GM18498 (cell line): ENCODE results near the gene LRRC3C.

ENCODE experiments used
- ATAC-seq: cut with Tn5 transposase; IDR thresholded peaks from one replicate; pipeline ENCODE4 v1.9.1; 2021; ENCODE audit warnings: mild to moderate bottlenecking, moderate library complexity; ENCODE audit not compliant: unreplicated experiment

Gene LRRC3C

DNA sequence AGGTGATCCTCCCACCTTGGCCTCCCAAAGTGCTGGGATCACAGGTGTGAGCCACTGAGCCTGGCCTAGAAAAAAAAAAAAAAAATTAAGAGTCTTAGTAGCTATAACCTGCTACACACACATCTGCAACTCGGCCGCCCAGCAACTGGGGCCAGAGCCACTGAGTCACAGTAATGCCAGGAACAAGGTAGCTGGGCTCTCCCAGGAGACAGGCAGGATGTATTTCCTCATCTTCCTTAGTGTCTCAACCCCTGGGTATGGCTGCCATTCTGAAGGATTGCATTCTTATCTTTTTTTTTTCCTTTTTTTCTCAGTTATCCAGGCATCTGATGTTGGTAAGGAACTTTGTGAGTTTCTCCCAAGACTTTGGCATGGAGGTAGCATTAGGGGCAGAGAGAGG is 46.0 kb downstream of the LRRC3C start:
- ATAC-seq: no peak

DNA sequence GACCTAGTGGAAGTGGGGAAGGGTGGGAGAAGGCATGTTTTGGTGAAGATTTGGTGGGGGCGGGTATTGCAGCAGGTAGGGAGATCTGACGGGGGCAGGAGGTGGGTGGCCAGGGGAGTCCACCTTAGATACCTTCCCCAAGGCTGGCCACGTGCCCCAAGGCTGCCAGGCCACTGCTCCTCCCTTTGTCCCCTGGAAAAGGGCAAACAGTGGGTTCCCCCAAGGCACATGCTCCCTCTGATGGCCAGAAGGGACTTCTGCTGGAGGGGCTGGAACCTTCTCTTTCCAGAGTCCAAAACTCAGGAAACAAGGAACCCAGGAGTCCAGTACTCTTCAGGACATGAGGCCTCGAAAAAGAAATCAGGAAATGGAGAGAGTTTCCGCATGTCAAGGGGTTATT is 46.9 kb downstream of the LRRC3C start:
- ATAC-seq: no peak

DNA sequence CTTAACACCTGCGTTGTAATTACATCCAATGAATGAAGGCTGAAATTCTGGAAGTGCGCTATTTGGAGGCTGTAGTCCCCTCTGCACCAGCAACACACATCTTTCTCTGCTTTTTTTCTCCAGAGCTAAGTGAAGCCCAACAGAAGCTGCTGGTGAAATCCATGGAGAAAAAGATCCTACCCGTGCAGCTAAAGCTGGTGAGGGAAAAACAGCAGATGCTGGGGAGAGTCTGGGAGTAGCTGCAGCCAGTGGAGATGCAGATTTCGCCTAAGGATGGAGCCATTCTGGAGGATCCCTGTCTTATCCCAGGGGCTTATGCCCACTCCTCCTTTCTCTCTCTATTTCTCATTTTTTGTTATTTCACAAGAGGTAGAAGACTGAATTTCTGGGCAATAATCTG is 48.3 kb downstream of the LRRC3C start:
- no peak for ATAC-seq

- no peak for ATAC-seq
These were observed 51.6 kb downstream of the LRRC3C start for GRCh38 chr17:39979016-39979670.

DNA sequence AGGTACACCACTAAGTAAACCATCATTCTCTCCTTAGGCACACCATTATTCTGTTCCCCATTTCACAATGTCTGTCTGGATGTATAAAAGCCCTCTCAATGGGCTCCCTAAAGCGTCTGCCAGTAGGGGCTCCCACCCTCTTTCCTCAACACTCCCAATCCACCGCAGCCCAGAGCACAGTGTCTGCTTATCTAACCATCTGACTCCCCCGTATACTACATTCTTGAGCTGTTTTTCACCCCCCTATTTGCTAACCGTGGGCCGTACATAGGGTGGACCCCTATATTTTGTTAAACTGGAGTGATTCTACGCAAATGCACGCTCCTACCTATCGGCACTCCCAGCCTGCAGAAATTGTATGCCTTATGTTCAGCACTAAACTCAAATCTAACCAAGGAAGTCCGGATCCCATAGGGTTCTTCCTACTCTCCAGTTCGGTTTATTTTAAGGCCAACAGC is 52.4 kb downstream of the LRRC3C start:
- ATAC-seq: peak; percentile 26

GRCh38 chr17:39980351-39981206 is 53.0 kb downstream of the LRRC3C start, which contains the start of gene PSMD3:
TSS of gene PSMD3 (plus strand) at chr17:39980807. CDS start at chr17:39980971, 164 bp downstream.
- ATAC-seq: peak; percentile 93

DNA sequence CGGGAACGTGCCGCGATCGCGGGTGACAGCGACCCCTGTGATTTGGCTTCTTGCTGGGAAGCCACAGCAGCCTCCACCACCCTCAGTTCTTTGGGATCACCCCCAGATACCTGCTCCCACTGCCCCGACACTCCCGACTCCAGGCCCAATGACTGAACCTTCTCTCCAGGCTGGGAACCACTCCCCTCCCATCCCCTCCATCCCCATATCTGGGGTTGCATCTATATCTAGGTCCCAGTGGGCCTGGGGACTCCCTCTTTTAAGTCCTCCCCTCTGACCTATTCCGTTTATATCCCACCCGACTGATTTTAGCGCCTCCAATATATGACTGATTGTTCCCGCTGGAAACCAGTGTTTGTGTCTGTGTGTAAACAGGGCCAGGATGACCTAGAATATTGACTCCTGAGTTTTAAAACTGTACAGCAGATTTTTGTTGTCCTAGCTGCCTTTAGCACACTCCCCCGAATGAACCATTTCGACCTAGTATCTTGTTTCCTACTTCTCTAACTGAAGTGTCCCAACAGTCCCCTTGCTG is 53.7 kb downstream of the LRRC3C start:
- no peak for ATAC-seq

- no peak for ATAC-seq
These were observed 54.3 kb downstream of the LRRC3C start for GRCh38 chr17:39981766-39982375.

DNA sequence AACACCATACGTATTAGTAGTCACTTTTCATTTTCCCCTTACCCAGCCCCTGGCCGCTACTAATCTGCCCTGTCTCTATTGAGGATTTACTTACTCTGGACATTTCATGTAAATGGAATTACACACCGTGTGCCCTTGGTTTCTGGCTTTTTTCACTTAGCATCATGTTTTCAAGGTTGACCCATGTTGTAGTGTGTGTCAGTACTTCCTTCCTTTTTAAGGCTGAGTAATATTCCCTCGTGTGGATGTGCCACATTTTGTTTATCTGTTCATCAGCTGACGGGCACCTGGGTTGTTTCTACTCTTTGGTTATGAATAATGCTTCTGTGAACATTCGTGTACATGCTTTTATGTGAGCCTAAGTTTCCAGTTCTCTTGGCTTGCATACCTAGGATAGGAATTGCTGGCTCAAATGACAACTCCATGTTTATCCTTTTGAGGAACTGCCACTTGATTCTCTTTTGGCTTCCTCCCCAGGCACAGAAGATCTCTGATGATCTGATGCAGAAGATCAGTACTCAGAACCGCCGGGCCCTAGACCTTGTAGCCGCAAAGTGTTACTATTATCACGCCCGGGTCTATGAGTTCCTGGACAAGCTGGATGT is 60.8 kb downstream of the LRRC3C start:
- no peak for ATAC-seq

DNA sequence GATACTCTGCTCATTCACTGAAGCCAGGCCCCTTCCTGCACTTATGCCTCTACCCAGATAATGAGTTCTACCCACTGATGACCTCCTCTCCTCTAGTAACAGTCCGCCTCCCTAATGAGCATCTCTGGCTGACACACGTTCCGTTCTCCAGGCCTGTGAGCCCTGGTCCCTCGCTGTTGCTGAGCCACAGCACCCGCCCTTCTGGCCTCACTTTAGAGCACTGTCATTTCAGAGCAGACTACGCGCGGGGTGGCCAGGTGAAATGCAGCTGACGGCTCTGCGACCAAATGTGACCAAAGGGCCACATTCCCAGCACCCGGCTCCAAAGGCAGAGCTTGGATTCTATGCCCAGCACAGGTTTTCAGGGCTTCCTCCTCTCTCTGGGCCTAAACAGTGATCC is 66.9 kb downstream of the LRRC3C start:
- ATAC-seq: no peak
